Parathyroid adenoma (tissue), 2 donors: ENCODE results near the gene ARMC2.
A peak's percentile ranks its signal among the peaks of the same experiment; 100 is the strongest.
"Not testable (repeated sequence)": the region's sequence is repeated elsewhere in the genome, so short reads cannot be mapped to it uniquely, and the experiment has no call there.

Source experiments
- H2AFZ ChIP-seq: fragments of 300-600 bp; sonication (generic); one replicate; pipeline ENCODE4 v1.7.0; 2017; ENCODE audit warnings: antibody characterized with exemption, mild to moderate bottlenecking
- H3K27ac ChIP-seq: fragments of 300-600 bp; sonication (generic); one replicate; pipeline ENCODE4 v1.7.0; 2017
- H3K27me3 ChIP-seq: fragments of 300-600 bp; sonication (generic); one replicate; pipeline ENCODE4 v1.7.0; 2017; ENCODE audit warnings: low read length; ENCODE audit not compliant: control insufficient read depth, insufficient read depth
- H3K36me3 ChIP-seq: fragments of 300-600 bp; sonication (generic); one replicate; pipeline ENCODE4 v1.7.0; 2017; ENCODE audit warnings: low read length; ENCODE audit not compliant: control insufficient read depth, insufficient read depth
- H3K4me1 ChIP-seq: fragments of 300-600 bp; sonication (generic); one replicate; pipeline ENCODE4 v1.7.0; 2017; ENCODE audit warnings: control low read depth
- H3K4me2 ChIP-seq: fragments of 300-600 bp; sonication (generic); one replicate; pipeline ENCODE4 v1.7.0; 2017; ENCODE audit warnings: low read length
- H3K4me3 ChIP-seq: fragments of 300-600 bp; sonication (generic); one replicate; pipeline ENCODE4 v1.7.0; 2017; ENCODE audit warnings: low read depth, low read length
- H3K79me2 ChIP-seq: fragments of 300-600 bp; sonication (generic); one replicate; pipeline ENCODE4 v1.7.0; 2017; ENCODE audit warnings: control low read depth
- H3K9ac ChIP-seq: fragments of 300-600 bp; sonication (generic); one replicate; pipeline ENCODE4 v1.7.0; 2017; ENCODE audit warnings: mild to moderate bottlenecking
- H3K9me3 ChIP-seq: fragments of 300-600 bp; sonication (generic); one replicate; pipeline ENCODE4 v1.7.0; 2017; ENCODE audit warnings: low read length; ENCODE audit not compliant: control insufficient read depth
- CTCF ChIP-seq: fragments of 300-600 bp; sonication (generic); IDR thresholded peaks from one replicate; pipeline ENCODE4 v1.7.0; 2017; ENCODE audit warnings: antibody characterized with exemption, mild to moderate bottlenecking
- donor health status: primary hyperparathyroidism.

Gene ARMC2

GRCh38 chr6:108862479-108863191 is 14.4 kb downstream of the ARMC2 start:
- H3K27ac ChIP-seq = no peak overlapping the region
- H3K27me3 ChIP-seq = no peaks in the 10 kb centered on the region
- H3K9ac ChIP-seq = no peak overlapping the region
- no peak for TF ChIP-seq CTCF
- no peak overlapping the region for H3K4me2 ChIP-seq
- H3K9me3 ChIP-seq = no peaks in the 10 kb centered on the region
- no peak overlapping the region for H3K4me3 ChIP-seq
- no peaks in the 10 kb centered on the region for H3K36me3 ChIP-seq
- H3K4me1 ChIP-seq = no peaks in the 10 kb centered on the region
- no peak overlapping the region for H2AFZ ChIP-seq
- no peaks in the 10 kb centered on the region for H3K79me2 ChIP-seq

DNA sequence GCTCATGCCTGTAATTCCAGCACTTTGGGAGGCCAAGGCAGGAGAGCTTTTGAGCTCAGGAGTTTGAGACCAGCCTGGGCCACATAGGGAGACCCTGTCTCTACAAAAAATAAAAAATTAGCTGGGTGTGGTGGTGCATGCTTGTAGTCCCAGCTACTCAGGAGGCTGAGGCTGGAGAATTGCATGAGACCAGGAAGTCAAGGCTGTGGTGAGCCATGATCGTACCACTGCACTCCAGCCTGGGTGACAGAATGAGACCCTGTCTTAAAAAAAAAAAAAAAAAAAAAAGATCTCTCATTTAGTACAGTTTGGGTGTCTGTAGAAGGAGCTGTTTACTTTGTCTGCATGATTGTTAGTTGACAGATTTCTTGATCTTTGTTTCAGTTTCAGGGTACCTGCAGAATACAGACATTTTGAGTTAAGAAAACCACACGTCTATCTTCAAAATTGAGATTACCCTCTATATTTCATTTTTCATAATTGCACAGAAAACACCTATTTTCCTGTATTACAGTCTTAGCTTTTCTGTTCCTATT is 17.6 kb downstream of the ARMC2 start:
- H3K27ac ChIP-seq, H3K9ac ChIP-seq: not testable (repeated sequence)

GRCh38 chr6:108866798-108867197 is 18.6 kb downstream of the ARMC2 start:
- Histone ChIP-seq H3K36me3 (no peaks in the 10 kb centered on the region), H3K79me2 (no peaks in the 10 kb centered on the region), H3K27me3 (no peaks in the 10 kb centered on the region), H3K9ac (no peak overlapping the region), H2AFZ (no peak overlapping the region), H3K9me3 (no peaks in the 10 kb centered on the region), H3K27ac (no peak overlapping the region), H3K4me2 (no peak overlapping the region), H3K4me1 (no peaks in the 10 kb centered on the region), H3K4me3 (no peak overlapping the region)
- TF ChIP-seq CTCF = no peak

More for the DNA sequence above, 17.6 kb downstream of the ARMC2 start:
- not testable (repeated sequence) for H2AFZ ChIP-seq, H3K36me3 ChIP-seq, H3K4me2 ChIP-seq, H3K9me3 ChIP-seq, H3K27me3 ChIP-seq, H3K4me3 ChIP-seq, H3K79me2 ChIP-seq, H3K4me1 ChIP-seq

GRCh38 chr6:108868647-108869046 is 20.4 kb downstream of the ARMC2 start:
- no peaks in the 10 kb centered on the region for H3K79me2 ChIP-seq
- no peak overlapping the region for H3K4me3 ChIP-seq

DNA sequence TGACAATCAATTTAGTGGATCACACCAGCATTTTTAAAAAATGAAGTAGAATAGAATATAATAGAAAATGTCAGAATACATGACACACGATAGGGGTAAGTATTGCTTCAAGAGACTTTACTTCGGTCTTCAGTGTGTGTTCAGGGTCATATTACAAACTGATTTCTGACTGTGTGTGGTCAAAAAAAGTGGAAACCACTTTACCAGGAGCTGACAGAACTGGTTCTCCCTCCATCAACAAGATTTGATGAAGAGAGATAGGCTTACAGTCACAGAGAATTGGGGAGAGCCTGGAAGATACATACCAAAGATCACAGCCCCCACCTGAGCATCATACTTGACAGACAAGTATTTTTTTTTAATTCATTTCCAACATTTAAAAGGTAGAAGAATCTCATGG is 21.7 kb downstream of the ARMC2 start:
- Histone ChIP-seq H3K4me3 (no peak overlapping the region), H3K36me3 (no peaks in the 10 kb centered on the region), H3K4me1 (no peaks in the 10 kb centered on the region), H3K79me2 (no peaks in the 10 kb centered on the region), H3K9me3 (no peaks in the 10 kb centered on the region), H3K4me2 (no peak overlapping the region), H3K9ac (no peak overlapping the region), H3K27ac (no peak overlapping the region), H2AFZ (no peak overlapping the region), H3K27me3 (no peaks in the 10 kb centered on the region)
- TF ChIP-seq CTCF = no peak

More at GRCh38 chr6:108868647-108869046, 20.4 kb downstream of the ARMC2 start:
- H3K27ac ChIP-seq = peak overlapping the region; percentile 21
- no peak overlapping the region for H2AFZ ChIP-seq
- H3K36me3 ChIP-seq = no peaks in the 10 kb centered on the region
- H3K9me3 ChIP-seq = no peaks in the 10 kb centered on the region
- no peaks in the 10 kb centered on the region for H3K27me3 ChIP-seq
- TF ChIP-seq CTCF = no peak
- no peak overlapping the region for H3K4me2 ChIP-seq
- no peak overlapping the region for H3K9ac ChIP-seq
- H3K4me1 ChIP-seq = no peaks in the 10 kb centered on the region
